ENCODE results near the gene ADH1C.
"Not testable (repeated sequence)": the region's sequence is repeated elsewhere in the genome, so short reads cannot be mapped to it uniquely, and the experiment has no call there.

ADH1C gene

DNA sequence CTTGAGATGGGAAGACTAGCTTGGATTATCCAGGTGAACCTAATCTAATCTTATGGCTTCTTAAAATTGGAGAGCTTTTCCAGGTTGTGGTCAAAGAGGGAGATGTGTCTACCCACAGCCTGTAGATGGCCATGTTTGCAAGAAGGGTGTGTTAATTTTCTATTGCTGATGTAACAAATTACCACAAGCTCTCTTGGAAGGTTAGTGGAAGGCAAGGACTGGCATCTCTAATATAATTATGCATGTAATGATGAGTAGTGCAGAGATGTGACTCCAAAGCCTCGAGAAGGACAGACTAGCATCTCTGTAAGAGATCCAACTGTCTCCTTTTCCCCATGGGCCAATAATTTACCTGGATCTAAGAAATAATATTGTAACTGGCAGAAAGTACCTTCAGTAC lies 28.2 kb downstream of the ADH1C start:
- ChIA-PET CTCF (interaction anchor here (1.0 kb wide), 1 partner anchor 9 kb away, joined by 3 read pairs; no protein-coding TSS in a partner anchor), POLR2A (no interaction called here)
- TF ChIP-seq, protein P1, sequence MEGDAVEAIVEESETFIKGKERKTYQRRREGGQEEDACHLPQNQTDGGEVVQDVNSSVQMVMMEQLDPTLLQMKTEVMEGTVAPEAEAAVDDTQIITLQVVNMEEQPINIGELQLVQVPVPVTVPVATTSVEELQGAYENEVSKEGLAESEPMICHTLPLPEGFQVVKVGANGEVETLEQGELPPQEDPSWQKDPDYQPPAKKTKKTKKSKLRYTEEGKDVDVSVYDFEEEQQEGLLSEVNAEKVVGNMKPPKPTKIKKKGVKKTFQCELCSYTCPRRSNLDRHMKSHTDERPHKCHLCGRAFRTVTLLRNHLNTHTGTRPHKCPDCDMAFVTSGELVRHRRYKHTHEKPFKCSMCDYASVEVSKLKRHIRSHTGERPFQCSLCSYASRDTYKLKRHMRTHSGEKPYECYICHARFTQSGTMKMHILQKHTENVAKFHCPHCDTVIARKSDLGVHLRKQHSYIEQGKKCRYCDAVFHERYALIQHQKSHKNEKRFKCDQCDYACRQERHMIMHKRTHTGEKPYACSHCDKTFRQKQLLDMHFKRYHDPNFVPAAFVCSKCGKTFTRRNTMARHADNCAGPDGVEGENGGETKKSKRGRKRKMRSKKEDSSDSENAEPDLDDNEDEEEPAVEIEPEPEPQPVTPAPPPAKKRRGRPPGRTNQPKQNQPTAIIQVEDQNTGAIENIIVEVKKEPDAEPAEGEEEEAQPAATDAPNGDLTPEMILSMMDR (IDR thresholded peaks at IDR 0.05; ENCODE audit: control extremely low read depth, extremely low read depth, low read depth, missing control alignments): no peak
- DNase-seq (ENCODE audit: extremely low spot score): no peak

- ChIA-PET CTCF (interaction anchor here (1.0 kb wide), 1 partner anchor 9 kb away, joined by 3 read pairs; no protein-coding TSS in a partner anchor), POLR2A (no interaction called here)
- DNase-seq (ENCODE audit: extremely low spot score): no peak
- TF ChIP-seq, protein P1 (IDR thresholded peaks at IDR 0.05; ENCODE audit: control extremely low read depth, extremely low read depth, low read depth, missing control alignments): no peak
Observed at GRCh38 chr4:99323756-99324155, 28.8 kb downstream of the ADH1C start.

DNA sequence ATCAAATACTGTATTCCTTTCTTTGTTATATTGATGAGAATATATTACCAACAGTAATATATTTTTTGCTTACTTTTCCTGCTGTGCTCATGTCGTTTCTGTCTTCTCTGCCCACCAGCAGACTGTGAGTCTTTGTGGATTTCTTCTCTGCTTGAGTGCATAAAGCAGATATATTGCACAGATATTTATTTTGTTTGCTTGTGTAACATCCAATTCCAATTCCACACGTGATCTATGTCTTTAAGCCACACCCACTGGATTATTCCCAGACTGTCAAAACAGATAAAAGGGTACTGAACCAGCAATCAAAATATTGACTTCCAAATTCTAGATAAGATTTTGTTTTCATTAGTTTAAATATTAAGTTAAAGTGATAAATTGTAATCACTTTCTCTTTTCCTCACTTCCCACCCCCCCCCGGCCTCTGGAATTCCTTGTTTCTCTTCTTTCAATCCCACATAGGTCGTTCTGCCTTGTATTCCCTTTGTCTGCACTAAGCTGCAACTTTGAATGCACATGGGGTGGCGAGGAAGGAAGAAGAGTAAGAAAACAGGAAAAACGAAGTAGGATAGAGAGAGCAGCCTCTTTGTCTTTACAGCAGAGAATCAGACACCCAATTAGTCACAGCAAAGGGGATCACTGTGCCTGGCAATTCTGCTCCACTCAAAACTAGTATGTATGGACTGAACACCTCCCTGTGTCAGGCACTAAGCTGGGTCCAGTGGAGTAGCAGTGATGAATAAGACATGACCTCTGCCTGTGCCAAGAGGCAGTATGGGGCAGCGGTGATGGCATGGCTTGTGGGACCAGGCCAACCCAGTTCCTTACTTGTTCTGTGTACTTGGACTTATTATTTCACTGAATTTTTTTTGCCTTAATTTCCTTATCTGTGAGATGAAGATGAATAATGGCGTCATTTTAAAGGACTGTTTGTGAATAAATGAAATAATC lies 31.0 kb downstream of the ADH1C start, which contains the start of gene ADH1B:
TSS of gene ADH1B (minus strand) at position 161 of the 951 bp plus-strand sequence. CDS start at position 91, 70 bp downstream.
- TF ChIP-seq, protein P1 (IDR thresholded peaks at IDR 0.05; ENCODE audit: control extremely low read depth, extremely low read depth, low read depth, missing control alignments): no peak
- no peak for DNase-seq (ENCODE audit: extremely low spot score)
- CTCF ChIA-PET: no interaction called here
- POLR2A ChIA-PET: no interaction called here

DNA sequence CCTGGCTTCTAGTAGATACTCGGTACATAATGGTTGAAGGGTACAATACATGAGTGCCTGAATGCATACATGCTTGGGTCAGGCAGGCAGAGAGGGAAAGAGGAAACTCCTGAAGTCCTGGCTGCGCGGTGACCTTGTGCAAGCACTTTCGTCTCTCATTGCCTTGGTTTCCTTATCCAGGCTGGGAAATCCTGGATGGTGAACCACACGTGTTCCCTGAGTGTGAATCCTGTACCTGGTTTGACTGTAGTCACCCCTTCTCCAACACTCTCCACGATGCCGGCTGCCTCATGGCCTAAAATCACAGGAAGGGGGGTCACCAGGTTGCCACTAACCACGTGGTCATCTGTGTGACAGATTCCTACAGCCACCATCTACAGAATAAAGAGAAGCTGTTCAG lies 34.7 kb downstream of the ADH1C start:
- POLR2A ChIA-PET; DNase-seq (ENCODE audit: extremely low spot score); CTCF ChIA-PET: not testable (repeated sequence)

- TF ChIP-seq, protein P1 (IDR thresholded peaks at IDR 0.05; ENCODE audit: control extremely low read depth, extremely low read depth, low read depth, missing control alignments): no peak
- CTCF ChIA-PET: no interaction called here
- POLR2A ChIA-PET: no interaction called here
- DNase-seq (ENCODE audit: extremely low spot score): no peak
Observed at GRCh38 chr4:99317354-99317753, 35.2 kb downstream of the ADH1C start.

DNA sequence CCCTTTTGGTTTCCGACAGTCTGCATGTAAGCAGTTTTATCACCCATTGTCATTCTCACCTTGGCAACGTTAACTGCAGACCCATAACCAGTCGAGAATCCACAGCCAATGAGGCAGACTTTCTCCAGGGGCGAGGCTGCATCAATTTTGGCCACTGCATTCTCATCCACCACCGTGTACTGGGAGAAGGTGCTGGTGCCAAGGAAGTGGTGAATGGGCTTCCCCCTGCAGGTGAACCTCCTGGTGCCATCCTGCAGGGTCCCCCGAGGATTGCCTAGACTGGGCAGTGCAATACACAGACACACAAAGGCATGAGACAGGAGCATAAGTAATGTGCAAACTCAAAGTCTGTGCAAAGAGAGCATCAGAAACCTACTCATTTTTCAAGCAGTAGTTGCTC lies 36.7 kb downstream of the ADH1C start:
- ChIA-PET POLR2A (no interaction called here), CTCF (no interaction called here)
- DNase-seq (ENCODE audit: extremely low spot score): no peak
- TF ChIP-seq, protein P1 (IDR thresholded peaks at IDR 0.05; ENCODE audit: control extremely low read depth, extremely low read depth, low read depth, missing control alignments): no peak

DNA sequence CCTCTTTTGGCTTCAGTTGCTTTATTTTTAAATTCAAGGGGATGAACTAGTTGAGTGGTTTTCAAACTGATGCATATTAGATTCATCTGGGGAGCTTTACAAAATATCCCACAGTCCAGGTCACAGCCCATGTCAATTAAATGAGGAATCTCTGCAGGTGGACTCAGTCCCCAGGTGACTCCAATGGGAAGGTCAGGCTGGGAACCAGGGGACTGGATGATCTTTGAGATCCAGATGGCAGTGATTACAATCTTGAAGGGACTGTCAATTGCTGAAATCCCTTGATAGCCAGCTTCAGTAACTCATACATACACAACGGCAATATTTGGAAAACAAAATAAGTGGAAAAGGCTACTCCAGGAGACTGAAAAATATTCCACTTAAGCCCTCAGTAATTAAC lies 38.3 kb downstream of the ADH1C start:
- CTCF ChIA-PET: no interaction called here
- TF ChIP-seq, protein P1 (IDR thresholded peaks at IDR 0.05; ENCODE audit: control extremely low read depth, extremely low read depth, low read depth, missing control alignments): no peak
- no peak for DNase-seq (ENCODE audit: extremely low spot score)
- POLR2A ChIA-PET: no interaction called here
